ENCODE measurements around the gene SOX2.

GRCh38 chr3:181704421-181705085 lies 7.2 kb upstream of the SOX2 start:
- TF ChIP-seq CTCF (IDR thresholded peaks at IDR 0.05), result no peak
- no peak for TF ChIP-seq POLR2AphosphoS5 (IDR thresholded peaks at IDR 0.05)
- TF ChIP-seq POLR2A (IDR thresholded peaks at IDR 0.05), result no peak
